Activated CD8-positive, alpha-beta memory T cell treated with anti-CD3 and anti-CD28 coated beads for 24 hours (primary cell): Measurements from ENCODE around the gene CCDC88C.
"Not testable (repeated sequence)": the region's sequence is repeated elsewhere in the genome, so short reads cannot be mapped to it uniquely, and the experiment has no call there.

ENCODE experiments used
- DNase-seq: peaks from one replicate; pipeline ENCODE4 v3.0.0-alpha.2; 2020

CCDC88C gene

GRCh38 chr14:91417120-91417982 is at the start of gene CCDC88C:
Gene CCDC88C (minus strand): TSS chr14:91417820. CDS start chr14:91417690, 130 bp downstream.
- DNase-seq: peak; percentile 86

GRCh38 chr14:91466192-91466591 is 48.6 kb upstream of the CCDC88C start:
- DNase-seq: no peak

- no peak for DNase-seq
These were observed 47.1 kb upstream of the CCDC88C start for GRCh38 chr14:91464615-91465205.

- DNase-seq: no peak
These were observed 41.0 kb upstream of the CCDC88C start for GRCh38 chr14:91458612-91459011.

- no peak for DNase-seq
These were observed 38.7 kb upstream of the CCDC88C start for GRCh38 chr14:91456283-91456682.

- no peak for DNase-seq
These were observed 37.0 kb upstream of the CCDC88C start for GRCh38 chr14:91454580-91454979.

- DNase-seq: no peak
These were observed 36.5 kb upstream of the CCDC88C start for GRCh38 chr14:91454155-91454554.

- no peak for DNase-seq
These were observed 36.1 kb upstream of the CCDC88C start for GRCh38 chr14:91453744-91454143.

- no peak for DNase-seq
These were observed 26.9 kb upstream of the CCDC88C start for GRCh38 chr14:91444335-91445020.

- no peak for DNase-seq
These were observed 21.7 kb upstream of the CCDC88C start for GRCh38 chr14:91439345-91439744.

GRCh38 chr14:91438845-91439244 is 21.2 kb upstream of the CCDC88C start:
- DNase-seq: no peak

- DNase-seq: not testable (repeated sequence)
These were observed 18.6 kb upstream of the CCDC88C start for GRCh38 chr14:91436266-91436665.

GRCh38 chr14:91429385-91429784 is 11.8 kb upstream of the CCDC88C start:
- no peak for DNase-seq

- not testable (repeated sequence) for DNase-seq
These were observed 11.3 kb upstream of the CCDC88C start for GRCh38 chr14:91428931-91429330.

- not testable (repeated sequence) for DNase-seq
These were observed 7.9 kb upstream of the CCDC88C start for GRCh38 chr14:91425531-91425944.

- DNase-seq: no peak
These were observed 7.4 kb upstream of the CCDC88C start for GRCh38 chr14:91424813-91425530.

- DNase-seq: peak; percentile 53
These were observed 3.1 kb upstream of the CCDC88C start for GRCh38 chr14:91420686-91421085.

GRCh38 chr14:91419451-91419850 is 1.8 kb upstream of the CCDC88C start:
- DNase-seq: no peak

- DNase-seq: no peak
These were observed 1.4 kb upstream of the CCDC88C start for GRCh38 chr14:91419044-91419397.

GRCh38 chr14:91418387-91419043 is 895 bp upstream of the CCDC88C start:
- DNase-seq: peak; percentile 97

GRCh38 chr14:91417983-91418386 is 365 bp upstream of the CCDC88C start:
- DNase-seq: peak; percentile 91

- peak; percentile 75 for DNase-seq
These were observed 888 bp downstream of the CCDC88C start for GRCh38 chr14:91416744-91417119.
